ENCODE data around the gene B4GALT1.
"Not testable (repeated sequence)": the region's sequence is repeated elsewhere in the genome, so short reads cannot be mapped to it uniquely, and the experiment has no call there.

GRCh38 chr9:33085672-33086071 lies 81.5 kb downstream of the B4GALT1 start:
- TF ChIP-seq CTCF (IDR thresholded peaks at IDR 0.05); ZFX (IDR thresholded peaks at IDR 0.05; ENCODE audit: borderline replicate concordance): not testable (repeated sequence)

Data from 22Rv1 (cell line).